Vagina (tissue), 2 donors: Measurements from ENCODE around the gene RABGAP1L.

ENCODE experiments used
- POLR2A ChIP-seq, 2 donors: fragments of 450-650 bp; IDR thresholded peaks; one replicate each; pipeline ENCODE4 v1.6.1; 2017; ENCODE audit warnings: antibody characterized with exemption in 2 of 2, mild to moderate bottlenecking in 2 of 2, moderate library complexity in 2 of 2
- POLR2AphosphoS5 ChIP-seq, 2 donors: sonication (generic); formaldehyde crosslinking; IDR thresholded peaks; one replicate each; pipeline ENCODE4 v1.9.0; 2017; ENCODE audit warnings: antibody characterized with exemption in 2 of 2, mild to moderate bottlenecking in 2 of 2, low read depth in 1 of 2; ENCODE audit not compliant: insufficient read depth in 1 of 2
- TF ChIP-seq, protein P1 (sequence below), 3 experiments: fragments of 450-650 bp in 2 of 3; fragments of 200-600 bp in 1 of 3; sonication (generic) in 1 of 3; IDR thresholded peaks; one replicate each; pipeline ENCODE4 v1.5.1; 2017 to 2019; ENCODE audit warnings: antibody characterized with exemption in 3 of 3, mild to moderate bottlenecking in 2 of 3, moderate library complexity in 2 of 3

DNA sequence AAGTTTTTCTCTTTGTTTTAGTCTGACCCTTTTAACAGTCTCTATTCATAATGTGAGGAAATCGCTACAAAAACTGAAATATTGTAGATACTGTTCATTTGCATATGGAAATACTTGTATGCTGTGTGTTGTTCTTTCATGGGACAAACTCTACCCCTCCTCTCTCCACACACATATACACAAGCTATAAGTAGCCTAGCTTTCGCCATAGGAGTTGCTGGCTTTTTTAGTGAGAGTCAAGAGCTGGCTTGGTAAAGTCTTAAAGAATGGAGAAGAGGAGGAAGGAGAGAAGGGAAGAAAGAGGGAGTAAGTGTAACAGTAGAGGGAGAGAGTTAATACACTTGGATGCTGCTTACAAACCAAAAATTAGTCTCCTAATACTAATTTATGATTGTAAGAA, 115.6 kb downstream of the RABGAP1L start:
- TF ChIP-seq POLR2A (IDR thresholded peaks at IDR 0.05) (no peak), POLR2AphosphoS5 (IDR thresholded peaks at IDR 0.05; ENCODE audit: insufficient read depth in 1 of 2, low read depth in 1 of 2) (no peak)
- TF ChIP-seq, protein P1, sequence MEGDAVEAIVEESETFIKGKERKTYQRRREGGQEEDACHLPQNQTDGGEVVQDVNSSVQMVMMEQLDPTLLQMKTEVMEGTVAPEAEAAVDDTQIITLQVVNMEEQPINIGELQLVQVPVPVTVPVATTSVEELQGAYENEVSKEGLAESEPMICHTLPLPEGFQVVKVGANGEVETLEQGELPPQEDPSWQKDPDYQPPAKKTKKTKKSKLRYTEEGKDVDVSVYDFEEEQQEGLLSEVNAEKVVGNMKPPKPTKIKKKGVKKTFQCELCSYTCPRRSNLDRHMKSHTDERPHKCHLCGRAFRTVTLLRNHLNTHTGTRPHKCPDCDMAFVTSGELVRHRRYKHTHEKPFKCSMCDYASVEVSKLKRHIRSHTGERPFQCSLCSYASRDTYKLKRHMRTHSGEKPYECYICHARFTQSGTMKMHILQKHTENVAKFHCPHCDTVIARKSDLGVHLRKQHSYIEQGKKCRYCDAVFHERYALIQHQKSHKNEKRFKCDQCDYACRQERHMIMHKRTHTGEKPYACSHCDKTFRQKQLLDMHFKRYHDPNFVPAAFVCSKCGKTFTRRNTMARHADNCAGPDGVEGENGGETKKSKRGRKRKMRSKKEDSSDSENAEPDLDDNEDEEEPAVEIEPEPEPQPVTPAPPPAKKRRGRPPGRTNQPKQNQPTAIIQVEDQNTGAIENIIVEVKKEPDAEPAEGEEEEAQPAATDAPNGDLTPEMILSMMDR (IDR thresholded peaks at IDR 0.05) = no peak
